HepG2 (cell line): Measurements from ENCODE around the gene OSBPL2. TPM values are rescaled to one million over a fixed set of nuclear protein-coding genes. Genes with fewer than 3 reads are reported as not detected.

Source experiments
- ATAC-seq: fragments of 200-7000 bp; cut with Tn5 transposase; 3 replicates; pipeline ENCODE4 v1.9.1; 2020; ENCODE audit warnings: mild to moderate bottlenecking, moderate library complexity
- BruUV-seq: library from RNA; stranded (reverse); fragments of 400-500 nt; replicated peaks from 2 replicates; lab custom pipeline; 2021; lab: Mats Ljungman, UMichigan
- CTCF ChIA-PET: fragments of 300-600 bp; formaldehyde crosslinking; extraction: SDS; loops from one replicate; lab custom pipeline; 2021; ENCODE audit warnings: low total read pairs, inconsistent platforms, low intra/inter-chr PET ratio; lab: Yijun Ruan, JAX
- POLR2A ChIA-PET: fragments of 350-600 bp; sonication (Branson Sonifier 250); formaldehyde crosslinking; loops from one replicate; lab custom pipeline; 2020; ENCODE audit warnings: antibody characterized with exemption, inconsistent platforms; lab: Yijun Ruan, JAX
- DNase-seq: peaks from one replicate; pipeline ENCODE4 v3.0.0-alpha.2; 2015; ENCODE audit warnings: low spot score
- FAIRE-seq: peaks from 3 replicates; lab custom pipeline; 2011; peaks lifted over from hg19 to GRCh38; lab: Jason Lieb, UNC
- H2AFZ ChIP-seq: one replicate; pipeline ENCODE4 v1.6.1; 2011; ENCODE audit warnings: low read length, inconsistent platforms
- H3K27ac ChIP-seq: fragments of 300-600 bp; 3 replicates; pipeline ENCODE4 v1.8.0; 2011; ENCODE audit warnings: mixed run types, mild to moderate bottlenecking, mixed read lengths, low read length, inconsistent platforms; ENCODE audit not compliant: insufficient read depth; ENCODE audit errors: extremely low read length
- H3K27me3 ChIP-seq, 2 experiments: fragments of 200-600 bp in 1 of 2; 2 replicates in 1 of 2; 3 replicates in 1 of 2; pipeline versions ENCODE4 v1.6.0 to v1.8.0; 2011; ENCODE audit warnings: low read length in 2 of 2, mild to moderate bottlenecking in 2 of 2, moderate library complexity in 2 of 2, inconsistent platforms in 1 of 2; ENCODE audit not compliant: insufficient read depth in 2 of 2, control insufficient read depth in 1 of 2
- H3K36me3 ChIP-seq, 2 experiments: fragments of 200-600 bp in 1 of 2; replicated peaks in 1 of 2; 2 replicates in 1 of 2; 3 replicates in 1 of 2; pipeline versions ENCODE4 v1.5.1 to v1.8.0; 2011; ENCODE audit warnings: low read length in 2 of 2, inconsistent platforms in 1 of 2; ENCODE audit not compliant: insufficient read depth in 2 of 2, control insufficient read depth in 1 of 2
- H3K4me1 ChIP-seq: 2 replicates; pipeline ENCODE4 v1.5.1; 2012; ENCODE audit warnings: low read length, inconsistent platforms; ENCODE audit not compliant: insufficient read depth
- H3K4me2 ChIP-seq: 2 replicates; pipeline ENCODE4 v1.6.0; 2011; ENCODE audit warnings: low read depth, low read length, inconsistent platforms
- H3K4me3 ChIP-seq, 3 experiments: fragments of 200-600 bp in 1 of 3; sonication (generic), shearing (Covaris generic) in 1 of 3; replicated peaks in 1 of 3; 2 replicates each; pipeline ENCODE4 v1.5.1; 2011 to 2016; ENCODE audit warnings: low read length in 3 of 3, inconsistent platforms in 2 of 3, low read depth in 2 of 3, mild to moderate bottlenecking in 2 of 3, control low read depth in 1 of 3, mixed read lengths in 1 of 3; ENCODE audit not compliant: insufficient read depth in 1 of 3
- H3K79me2 ChIP-seq: one replicate; pipeline ENCODE4 v1.6.1; 2011; ENCODE audit warnings: low read length, inconsistent platforms; ENCODE audit not compliant: insufficient read depth
- H3K9ac ChIP-seq: 2 replicates; pipeline ENCODE4 v1.6.0; 2011; ENCODE audit warnings: mild to moderate bottlenecking, low read depth, low read length, inconsistent platforms; ENCODE audit not compliant: insufficient read depth
- H3K9me3 ChIP-seq: 2 replicates; pipeline ENCODE4 v1.5.1; 2012; ENCODE audit warnings: mild to moderate bottlenecking, low read length
- H4K20me1 ChIP-seq: 2 replicates; pipeline ENCODE4 v1.6.0; 2011; ENCODE audit warnings: inconsistent platforms, mild to moderate bottlenecking, low read length, moderate library complexity; ENCODE audit not compliant: insufficient read depth
- CC2D1A ChIP-seq: sonication (generic); formaldehyde crosslinking; IDR thresholded peaks from 2 replicates; pipeline ENCODE4 v1.8.1; 2023; ENCODE audit warnings: mild to moderate bottlenecking, missing genetic modification reagents
- FOXM1 ChIP-seq: sonication (generic); formaldehyde crosslinking; IDR thresholded peaks from 2 replicates; pipeline ENCODE4 v1.5.0; 2020; ENCODE audit warnings: missing genetic modification reagents
- HMG20B ChIP-seq: conservative IDR thresholded peaks from 2 replicates; pipeline ENCODE4 v1.6.1; 2016; ENCODE audit warnings: missing genetic modification reagents, missing compliant biosample characterization
- JUNB ChIP-seq: sonication (generic); formaldehyde crosslinking; IDR thresholded peaks from 2 replicates; pipeline ENCODE4 v1.8.0; 2022; ENCODE audit warnings: missing genetic modification reagents, mild to moderate bottlenecking, borderline replicate concordance
- RXRA ChIP-seq: sonication (generic); formaldehyde crosslinking; IDR thresholded peaks from 2 replicates; pipeline ENCODE4 v1.5.1; 2020; ENCODE audit warnings: missing genetic modification reagents
- SMARCE1 ChIP-seq: fragments of 450-650 bp; IDR thresholded peaks from 2 replicates; pipeline ENCODE4 v1.6.1; 2017; ENCODE audit warnings: borderline replicate concordance
- SPEN ChIP-seq: sonication (generic); formaldehyde crosslinking; IDR thresholded peaks from 2 replicates; pipeline ENCODE4 v1.5.1; 2020; ENCODE audit warnings: low read depth, mild to moderate bottlenecking, missing genetic modification reagents
- TBX3 ChIP-seq: fragments of 450-650 bp; IDR thresholded peaks from 2 replicates; pipeline ENCODE4 v1.6.1; 2017; ENCODE audit warnings: antibody characterized with exemption, mild to moderate bottlenecking, inconsistent platforms, borderline replicate concordance
- YEATS4 ChIP-seq: sonication (generic); formaldehyde crosslinking; IDR thresholded peaks from 2 replicates; pipeline ENCODE4 v1.4.0; 2020; ENCODE audit warnings: missing genetic modification reagents, borderline replicate concordance
- ZNF251 ChIP-seq: sonication (generic); formaldehyde crosslinking; IDR thresholded peaks from 2 replicates; pipeline ENCODE4 v1.9.0; 2021; ENCODE audit warnings: mild to moderate bottlenecking, missing genetic modification reagents
- ZNF318 ChIP-seq: sonication (generic); formaldehyde crosslinking; IDR thresholded peaks from 2 replicates; pipeline ENCODE4 v1.4.0; 2020; ENCODE audit warnings: mild to moderate bottlenecking, missing genetic modification reagents
- ZNF382 ChIP-seq: sonication (generic); formaldehyde crosslinking; IDR thresholded peaks from 2 replicates; pipeline ENCODE4 v1.5.0; 2020; ENCODE audit warnings: missing genetic modification reagents, mild to moderate bottlenecking, borderline replicate concordance
- ZNF772 ChIP-seq: sonication (generic); formaldehyde crosslinking; IDR thresholded peaks from 2 replicates; pipeline ENCODE4 v1.5.0; 2020; ENCODE audit warnings: mild to moderate bottlenecking, missing genetic modification reagents
- WGBS: methylation state at CpG from one replicate; pipeline ENCODE4 v1.1.6; 2017; ENCODE audit warnings: low lambda C conversion rate; 5-methylcytosine and 5-hydroxymethylcytosine counted together
- in situ Hi-C: cut with HindIII; loops from 2 replicates; pipeline ENCODE4 v1.10.0; 2017; ENCODE audit warnings: low pct_unique_long_range_greater_than_20kb; ENCODE audit not compliant: extremely low pct_ligation_motif_present
- intact Hi-C: fragments of 100-400 bp; cut with micrococcal nuclease; formaldehyde crosslinking; loops from one replicate; pipeline ENCODE4 v1.10.0; 2022; ENCODE audit not compliant: unreplicated experiment
- polyA plus RNA-seq, 8 experiments: library from polyadenylated mRNA; depleted of rRNA in 3 of 8; stranded (reverse) in 7 of 8; unstranded in 1 of 8; fragments of >200 nt; fragmentation: Illumina TruSeq in 4 of 8; extraction: Trizol in 4 of 8; gene quantifications; 2 replicates each; pipeline versions ENCODE4 v1.2.1 to v1.2.3, GENCODE V29; 2011 to 2016; ENCODE audit warnings: low read depth in 4 of 8, missing spikeins in 1 of 8, mixed read lengths in 1 of 8; ENCODE audit not compliant: insufficient read depth in 1 of 8
- total RNA-seq, 5 experiments: library from RNA; depleted of rRNA; stranded (reverse); fragments of >200 nt; fragmentation: Illumina TruSeq; extraction: Trizol; gene quantifications; 2 replicates each; pipeline ENCODE4 v1.2.3, GENCODE V29; 2016; ENCODE audit warnings: low read depth in 1 of 5
- TF ChIP-seq, protein P1 (sequence below): sonication (generic); formaldehyde crosslinking; IDR thresholded peaks from 2 replicates; pipeline ENCODE4 v1.8.1; 2022; ENCODE audit warnings: mild to moderate bottlenecking, missing genetic modification reagents

OSBPL2 gene
- total and polyA plus RNA-seq, 2 of the 13 experiments (the other 11 are each of a cell fraction or from before 2014, with no cell fraction given), result 18.5 to 37.4 TPM

GRCh38 chr20:62293111-62293784, 54.9 kb downstream of the OSBPL2 start:
- ChIA-PET POLR2A (no interaction called here), CTCF (no interaction called here)
- H3K36me3 ChIP-seq, result peaks cover 35 to 56% of the 10 kb centered on the region in 2 experiments
- TF ChIP-seq SPEN (no peak), FOXM1 (CRISPR knock-in tag) (no peak), ZNF382 (CRISPR knock-in tag) (no peak), JUNB (CRISPR knock-in tag) (no peak), TBX3 (no peak), YEATS4 (CRISPR knock-in tag) (no peak), HMG20B (CRISPR knock-in tag) (no peak), ZNF318 (CRISPR knock-in tag) (no peak), ZNF251 (CRISPR knock-in tag) (no peak), RXRA (CRISPR knock-in tag) (no peak), ZNF772 (CRISPR knock-in tag) (no peak), CC2D1A (CRISPR knock-in tag) (no peak), SMARCE1 (no peak)
- TF ChIP-seq, protein P1, sequence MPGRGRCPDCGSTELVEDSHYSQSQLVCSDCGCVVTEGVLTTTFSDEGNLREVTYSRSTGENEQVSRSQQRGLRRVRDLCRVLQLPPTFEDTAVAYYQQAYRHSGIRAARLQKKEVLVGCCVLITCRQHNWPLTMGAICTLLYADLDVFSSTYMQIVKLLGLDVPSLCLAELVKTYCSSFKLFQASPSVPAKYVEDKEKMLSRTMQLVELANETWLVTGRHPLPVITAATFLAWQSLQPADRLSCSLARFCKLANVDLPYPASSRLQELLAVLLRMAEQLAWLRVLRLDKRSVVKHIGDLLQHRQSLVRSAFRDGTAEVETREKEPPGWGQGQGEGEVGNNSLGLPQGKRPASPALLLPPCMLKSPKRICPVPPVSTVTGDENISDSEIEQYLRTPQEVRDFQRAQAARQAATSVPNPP, result no peak

More at GRCh38 chr20:62293111-62293784, 54.9 kb downstream of the OSBPL2 start:
- no peak overlapping the region for H3K27ac ChIP-seq
- H2AFZ ChIP-seq, result no peak overlapping the region
- no peak overlapping the region for H3K4me2 ChIP-seq
- intact Hi-C loops (no loop called here), in situ Hi-C loops (no loop called here)
- no TSS peak for BruUV-seq
- no peak for DNase-seq
- FAIRE-seq, result no peak
- 97% methylated on average over 20 of the region's 20 CpGs for WGBS
- H3K9me3 ChIP-seq, result no peaks in the 10 kb centered on the region
- H3K79me2 ChIP-seq, result no peaks in the 10 kb centered on the region
- H4K20me1 ChIP-seq, result no peaks in the 10 kb centered on the region
- H3K4me3 ChIP-seq, result no peak overlapping the region
- no peaks in the 10 kb centered on the region for H3K27me3 ChIP-seq
- peaks cover 13% of the 10 kb centered on the region for H3K4me1 ChIP-seq
- H3K9ac ChIP-seq, result no peak overlapping the region
- ATAC-seq, result no peak
